WTC11 (cell line): ENCODE results near the gene CINP. TPM values are rescaled to one million over a fixed set of nuclear protein-coding genes. Genes with fewer than 3 reads are reported as not detected.

Source experiments
- ATAC-seq: fragments of 200-7000 bp; cut with Tn5 transposase; 2 replicates; pipeline ENCODE4 v1.10.0; 2021; ENCODE audit warnings: mild to moderate bottlenecking, moderate library complexity
- CTCF ChIA-PET: fragments of 300-600 bp; sonication (Branson Sonifier 250); formaldehyde crosslinking; loops from one replicate; lab custom pipeline; 2021; ENCODE audit warnings: antibody characterized with exemption; lab: Charles Lee
- POLR2A ChIA-PET: fragments of 350-600 bp; sonication (Branson Sonifier 250); formaldehyde crosslinking; loops from one replicate; lab custom pipeline; 2021; ENCODE audit warnings: antibody characterized with exemption; lab: Charles Lee
- DNase-seq: peaks from one replicate; pipeline ENCODE4 v3.0.0; 2021; ENCODE audit warnings: low spot score
- H3K27ac Mint-ChIP-seq: 2 replicates; pipeline ENCODE4 v1.8.0; 2021; ENCODE audit warnings: mixed read lengths
- H3K27me3 Mint-ChIP-seq: 2 replicates; pipeline ENCODE4 v1.8.0; 2021; ENCODE audit warnings: low read depth, mild to moderate bottlenecking, moderate library complexity, mixed read lengths
- H3K36me3 Mint-ChIP-seq: 2 replicates; pipeline ENCODE4 v1.8.0; 2021; ENCODE audit warnings: mixed read lengths
- H3K4me1 Mint-ChIP-seq: 2 replicates; pipeline ENCODE4 v1.8.0; 2022; ENCODE audit warnings: mixed read lengths
- H3K4me3 Mint-ChIP-seq: 2 replicates; pipeline ENCODE4 v1.8.0; 2021; ENCODE audit warnings: mild to moderate bottlenecking, moderate library complexity, mixed read lengths
- H3K9me3 Mint-ChIP-seq: 2 replicates; pipeline ENCODE4 v1.8.0; 2021; ENCODE audit warnings: mixed read lengths
- AR ChIP-seq: fragments of 250-450 bp; sonication (Bioruptor Pico); IDR thresholded peaks from 2 replicates; pipeline ENCODE4 v1.9.0; 2021; ENCODE audit warnings: mild to moderate bottlenecking
- ATF1 ChIP-seq: sonication (generic); formaldehyde crosslinking; IDR thresholded peaks from 2 replicates; pipeline ENCODE4 v1.8.1; 2023; ENCODE audit warnings: mild to moderate bottlenecking, moderate library complexity, missing genetic modification reagents
- CREM ChIP-seq: sonication (generic); formaldehyde crosslinking; IDR thresholded peaks from 2 replicates; pipeline ENCODE4 v1.8.1; 2022; ENCODE audit warnings: mild to moderate bottlenecking, missing genetic modification reagents, moderate library complexity
- ELF4 ChIP-seq: sonication (generic); formaldehyde crosslinking; IDR thresholded peaks from 2 replicates; pipeline ENCODE4 v1.8.1; 2022; ENCODE audit warnings: low read depth, mild to moderate bottlenecking, moderate library complexity, missing genetic modification reagents
- ETV6 ChIP-seq: sonication (generic); formaldehyde crosslinking; IDR thresholded peaks from 2 replicates; pipeline ENCODE4 v1.8.1; 2022; ENCODE audit warnings: mild to moderate bottlenecking, missing genetic modification reagents
- FOXK1 ChIP-seq: sonication (generic); formaldehyde crosslinking; IDR thresholded peaks from 2 replicates; pipeline ENCODE4 v1.8.0; 2022; ENCODE audit warnings: mild to moderate bottlenecking, moderate library complexity, missing genetic modification reagents
- FOXP4 ChIP-seq: sonication (generic); formaldehyde crosslinking; IDR thresholded peaks from 2 replicates; pipeline ENCODE4 v1.8.0; 2022; ENCODE audit warnings: mild to moderate bottlenecking, missing genetic modification reagents
- HMGA2 ChIP-seq: fragments of 250-450 bp; sonication (Bioruptor Pico); IDR thresholded peaks from 2 replicates; pipeline ENCODE4 v1.4.0; 2021; ENCODE audit warnings: mild to moderate bottlenecking, moderate library complexity
- HMGXB4 ChIP-seq: sonication (generic); formaldehyde crosslinking; IDR thresholded peaks from 2 replicates; pipeline ENCODE4 v1.8.1; 2023; ENCODE audit warnings: mild to moderate bottlenecking, moderate library complexity, missing genetic modification reagents
- IRF1 ChIP-seq: sonication (generic); formaldehyde crosslinking; IDR thresholded peaks from 2 replicates; pipeline ENCODE4 v1.8.0; 2023; ENCODE audit warnings: missing genetic modification reagents
- JUN ChIP-seq: sonication (generic); formaldehyde crosslinking; IDR thresholded peaks from 2 replicates; pipeline ENCODE4 v1.8.0; 2023; ENCODE audit warnings: mild to moderate bottlenecking, missing genetic modification reagents
- MAX ChIP-seq: sonication (generic); formaldehyde crosslinking; IDR thresholded peaks from 2 replicates; pipeline ENCODE4 v1.8.0; 2022; ENCODE audit warnings: mild to moderate bottlenecking, missing genetic modification reagents
- MXD4 ChIP-seq: fragments of 250-450 bp; sonication (Bioruptor Pico); IDR thresholded peaks from 2 replicates; pipeline ENCODE4 v1.8.0; 2021; ENCODE audit warnings: mild to moderate bottlenecking, moderate library complexity, borderline replicate concordance
- NR2C2 ChIP-seq: sonication (generic); formaldehyde crosslinking; IDR thresholded peaks from 2 replicates; pipeline ENCODE4 v1.8.0; 2022; ENCODE audit warnings: mild to moderate bottlenecking, missing genetic modification reagents
- SMAD4 ChIP-seq: sonication (generic); formaldehyde crosslinking; IDR thresholded peaks from 2 replicates; pipeline ENCODE4 v1.8.0; 2022; ENCODE audit warnings: mild to moderate bottlenecking, missing genetic modification reagents
- TP53 ChIP-seq: sonication (generic); formaldehyde crosslinking; IDR thresholded peaks from 2 replicates; pipeline ENCODE4 v1.8.1; 2023; ENCODE audit warnings: mild to moderate bottlenecking, missing genetic modification reagents
- USF1 ChIP-seq: sonication (generic); formaldehyde crosslinking; IDR thresholded peaks from 2 replicates; pipeline ENCODE4 v1.8.0; 2022; ENCODE audit warnings: mild to moderate bottlenecking, missing genetic modification reagents
- ZBTB43 ChIP-seq: sonication (generic); formaldehyde crosslinking; IDR thresholded peaks from 2 replicates; pipeline ENCODE4 v1.8.1; 2023; ENCODE audit warnings: mild to moderate bottlenecking, missing genetic modification reagents
- ZNF138 ChIP-seq: sonication (generic); formaldehyde crosslinking; conservative IDR thresholded peaks from 2 replicates; pipeline ENCODE4 v1.8.1; 2022; ENCODE audit warnings: mild to moderate bottlenecking, moderate library complexity, missing genetic modification reagents
- ZNF396 ChIP-seq: fragments of 250-450 bp; sonication (Bioruptor Pico); IDR thresholded peaks from 2 replicates; pipeline ENCODE4 v1.8.0; 2021; ENCODE audit warnings: mild to moderate bottlenecking, moderate library complexity, borderline replicate concordance
- ZNF416 ChIP-seq: fragments of 250-450 bp; sonication (Bioruptor Pico); IDR thresholded peaks from 2 replicates; pipeline ENCODE4 v1.9.0; 2021; ENCODE audit warnings: mild to moderate bottlenecking, inconsistent platforms
- ZNF425 ChIP-seq: fragments of 250-450 bp; sonication (Bioruptor Pico); conservative IDR thresholded peaks from 2 replicates; pipeline ENCODE4 v1.9.0; 2021; ENCODE audit warnings: mild to moderate bottlenecking
- total RNA-seq: library from RNA; stranded (reverse); gene quantifications from 3 replicates; pipeline ENCODE4 v1.2.3, GENCODE V29; 2021

The CINP gene
- total RNA-seq, 1 experiment from 2014 or later, result 38.3 TPM

GRCh38 chr14:102319351-102320032, 43.2 kb downstream of the CINP start, which contains the start of gene ZNF839 (continued):
- TF ChIP-seq HMGXB4 (CRISPR knock-in tag) (peak; percentile 87; the same call in 1 of the 2 replicates), USF1 (0 out of 2 replicates have a peak, but pooled peaks have one; percentile 30), ZNF396 (CRISPR knock-in tag) (no peak), ZNF416 (CRISPR knock-in tag) (0 out of 2 replicates have a peak, but pooled peaks have one; percentile 17), SMAD4 (no peak), FOXP4 (CRISPR knock-in tag) (peak; percentile 47; the same call in 1 of the 2 replicates), HMGA2 (CRISPR knock-in tag) (no peak), FOXK1 (CRISPR knock-in tag) (peak; percentile 85; the same call in 1 of the 2 replicates), TP53 (CRISPR knock-in tag) (no peak), ATF1 (CRISPR knock-in tag) (peak; percentile 54; the same call in 1 of the 2 replicates), ETV6 (peak; percentile 77; the same call in 1 of the 2 replicates), JUN (CRISPR knock-in tag) (0 out of 2 replicates have a peak, but pooled peaks have one; percentile 23), MAX (CRISPR knock-in tag) (0 out of 2 replicates have a peak, but pooled peaks have one; percentile 41), IRF1 (CRISPR knock-in tag) (peak; percentile 55; the same call in 1 of the 2 replicates), CREM (peak; percentile 96), ZNF425 (no peak)

GRCh38 chr14:102318781-102319276, 43.9 kb downstream of the CINP start:
- ChIA-PET CTCF (no interaction called here), POLR2A (no interaction called here)
- Mint-ChIP-seq H3K4me3 (peak overlapping the region; percentile 93), H3K9me3 (no peaks in the 10 kb centered on the region), H3K4me1 (peaks cover 48% of the 10 kb centered on the region), H3K27ac (peak overlapping the region; percentile 88), H3K27me3 (peaks cover 21% of the 10 kb centered on the region), H3K36me3 (no peaks in the 10 kb centered on the region)
- ATAC-seq (no peak), DNase-seq (no peak)
- TF ChIP-seq ELF4, result no peak
- no peak for TF ChIP-seq USF1
- TF ChIP-seq MXD4 (CRISPR knock-in tag), result no peak
- TF ChIP-seq ZBTB43 (CRISPR knock-in tag), result no peak
- TF ChIP-seq AR (CRISPR knock-in tag), result no peak
- no peak for TF ChIP-seq NR2C2 (CRISPR knock-in tag)
- TF ChIP-seq JUN (CRISPR knock-in tag), result no peak
- TF ChIP-seq ZNF138, result no peak
